GM21717 (cell line): ENCODE data around the gene TMED1.
"Not testable (repeated sequence)": the region's sequence is repeated elsewhere in the genome, so short reads cannot be mapped to it uniquely, and the experiment has no call there.

Source experiments
- ATAC-seq: cut with Tn5 transposase; IDR thresholded peaks from one replicate; pipeline ENCODE4 v1.9.1; 2021; ENCODE audit warnings: mild to moderate bottlenecking, moderate library complexity; ENCODE audit not compliant: unreplicated experiment

TMED1 gene, protein sequence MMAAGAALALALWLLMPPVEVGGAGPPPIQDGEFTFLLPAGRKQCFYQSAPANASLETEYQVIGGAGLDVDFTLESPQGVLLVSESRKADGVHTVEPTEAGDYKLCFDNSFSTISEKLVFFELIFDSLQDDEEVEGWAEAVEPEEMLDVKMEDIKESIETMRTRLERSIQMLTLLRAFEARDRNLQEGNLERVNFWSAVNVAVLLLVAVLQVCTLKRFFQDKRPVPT

DNA sequence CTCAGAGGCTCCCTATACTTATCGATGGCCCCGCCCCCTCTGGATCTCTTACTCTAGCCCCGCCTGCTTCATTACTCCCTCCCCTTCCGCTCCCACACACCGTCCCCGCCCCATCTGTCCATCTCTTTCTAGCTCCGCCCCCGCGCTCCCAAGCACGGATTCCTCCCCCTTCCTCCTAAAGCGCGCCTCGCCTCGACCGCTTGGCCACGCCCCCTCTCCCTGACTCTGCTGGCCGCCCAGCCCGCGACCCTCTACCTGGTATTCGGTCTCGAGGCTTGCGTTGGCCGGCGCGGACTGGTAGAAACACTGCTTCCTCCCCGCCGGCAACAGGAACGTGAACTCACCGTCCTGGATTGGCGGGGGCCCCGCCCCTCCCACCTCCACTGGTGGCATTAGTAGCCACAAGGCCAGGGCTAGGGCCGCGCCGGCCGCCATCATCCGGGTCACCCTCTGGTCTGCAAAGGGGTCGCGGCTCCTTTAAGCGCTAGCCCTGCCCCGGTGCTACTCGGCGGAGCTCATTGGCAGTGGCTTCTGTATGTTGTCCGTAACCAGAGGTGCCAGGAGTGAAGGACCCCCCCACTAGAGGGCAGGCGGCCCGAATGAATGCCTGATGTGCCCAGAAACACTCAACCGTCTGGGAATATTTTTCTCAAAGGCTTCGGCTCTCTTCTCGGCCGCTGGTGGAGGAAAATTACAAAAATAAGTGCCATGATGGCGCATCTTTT lies at the start of gene TMED1:
TSS of gene TMED1 (minus strand) at position 459 of the 725 bp plus-strand sequence. CDS start at position 438, 21 bp downstream.
- peak; percentile 66 for ATAC-seq

DNA sequence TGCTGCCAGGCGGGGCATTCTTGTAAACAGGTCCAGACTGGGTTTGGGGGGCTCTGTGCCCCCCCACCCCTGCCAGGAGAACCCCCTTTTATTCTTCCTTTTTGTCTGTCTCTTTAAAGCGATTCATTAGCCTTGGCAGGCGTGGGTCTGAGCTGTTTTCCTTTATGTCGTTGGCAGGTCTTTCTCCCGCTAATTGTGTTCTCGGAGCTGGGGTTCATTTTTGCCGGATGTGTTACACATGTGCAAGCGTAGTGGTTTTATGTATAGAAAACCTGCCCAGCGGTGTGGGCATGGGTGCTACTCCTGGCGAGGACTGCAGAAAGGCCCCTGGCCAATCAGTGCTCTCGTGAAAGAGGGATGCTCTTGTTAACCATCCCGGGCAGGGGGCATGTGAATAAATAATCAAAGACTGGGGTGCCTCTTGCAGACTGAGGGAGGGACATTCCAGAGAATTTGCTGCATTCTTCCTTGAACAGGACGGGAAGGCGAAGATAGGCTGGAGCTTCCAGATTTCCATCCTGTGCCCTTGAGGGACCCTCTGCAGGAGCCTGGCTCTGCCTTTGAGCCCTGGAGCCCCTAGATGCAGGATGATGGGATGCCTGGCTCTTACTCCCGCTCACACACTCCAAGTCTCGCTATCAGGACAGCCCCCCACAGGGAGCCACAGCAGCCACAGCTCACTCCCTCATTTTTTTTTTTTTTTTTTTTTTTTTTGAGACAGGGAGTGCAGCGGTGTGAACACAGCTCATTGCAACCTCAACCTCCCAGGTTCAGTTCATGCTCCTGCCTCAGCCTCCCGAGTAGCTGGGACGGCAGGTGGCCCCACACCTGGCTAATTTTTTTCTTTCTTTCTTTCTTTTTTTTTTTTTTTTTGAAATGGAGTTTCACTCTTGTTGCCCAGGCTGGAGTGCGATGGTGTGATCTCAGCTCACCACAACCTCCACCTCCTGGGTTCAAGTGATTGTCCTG lies 49.5 kb upstream of the TMED1 start:
- ATAC-seq, result no peak

DNA sequence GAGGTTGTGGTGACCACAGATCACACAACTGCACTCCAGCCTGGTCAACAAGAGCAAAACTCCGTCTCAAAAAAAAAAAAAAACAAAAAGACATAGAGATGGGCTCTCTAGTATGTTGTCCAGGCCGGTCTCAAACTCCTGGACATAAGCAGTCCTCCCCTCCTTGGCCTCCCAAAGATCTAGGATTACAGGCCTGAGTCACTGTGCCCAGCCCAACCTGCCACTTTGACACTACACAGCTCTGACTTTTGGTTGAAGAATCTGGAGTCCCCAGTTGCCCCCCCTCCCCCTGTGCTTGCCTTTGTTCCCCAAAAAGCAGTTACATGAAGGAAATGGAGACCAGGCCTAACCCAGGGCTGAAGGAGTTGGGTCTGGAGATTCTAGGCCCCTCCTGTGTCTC lies 48.3 kb upstream of the TMED1 start:
- ATAC-seq, result no peak

DNA sequence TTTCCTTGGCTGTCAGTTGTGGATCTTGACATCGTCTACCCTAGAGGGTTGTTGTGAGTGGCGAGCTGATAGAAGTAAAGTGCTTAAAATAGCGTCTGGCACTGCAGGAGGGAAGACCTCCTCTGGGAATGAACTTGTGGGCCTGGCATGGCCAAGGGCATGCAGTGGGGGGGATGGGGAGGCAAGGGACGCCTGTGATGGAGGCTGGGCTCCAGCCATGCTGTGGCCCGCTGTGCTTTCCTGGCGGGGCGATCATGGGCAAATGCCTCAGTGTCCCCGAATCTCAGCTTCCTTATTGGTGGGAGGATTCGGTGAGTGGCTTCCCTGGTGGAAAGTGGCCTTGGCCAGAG lies 46.1 kb upstream of the TMED1 start:
- no peak for ATAC-seq

DNA sequence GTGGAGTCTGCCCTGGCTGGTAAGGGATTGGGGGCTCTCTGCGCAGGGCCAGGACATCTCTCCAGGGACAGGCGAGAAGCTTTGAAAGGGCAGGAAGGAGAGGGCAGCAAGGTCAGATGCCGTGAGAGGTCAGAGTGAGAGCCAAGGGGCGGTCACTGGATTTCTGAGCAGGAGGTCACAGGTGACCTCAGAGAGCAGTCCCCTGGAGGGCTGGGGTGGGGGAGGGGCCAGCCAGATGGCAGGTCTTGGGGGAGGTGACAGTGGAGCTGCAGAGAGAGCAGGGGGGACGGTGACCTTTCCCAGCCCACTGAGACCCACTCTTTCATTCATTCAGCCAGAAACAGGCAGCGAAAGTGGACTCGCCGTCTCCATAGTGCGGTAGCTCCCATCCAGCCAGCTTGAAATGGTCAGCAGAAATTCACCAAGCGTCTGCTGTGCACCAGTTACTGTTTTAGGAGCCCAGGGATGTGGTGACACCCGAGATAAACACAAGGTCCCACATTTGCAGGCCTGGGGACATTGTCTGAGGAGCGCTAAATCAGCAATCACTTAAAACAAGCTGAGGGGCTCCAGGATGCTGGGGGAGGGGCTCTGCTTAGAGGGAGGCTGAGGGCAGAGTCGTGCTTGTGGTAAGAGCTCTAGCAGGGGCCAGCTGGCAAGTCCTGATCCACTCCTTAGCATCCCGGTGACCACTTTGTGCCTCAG lies 45.5 kb upstream of the TMED1 start:
- ATAC-seq, result no peak

DNA sequence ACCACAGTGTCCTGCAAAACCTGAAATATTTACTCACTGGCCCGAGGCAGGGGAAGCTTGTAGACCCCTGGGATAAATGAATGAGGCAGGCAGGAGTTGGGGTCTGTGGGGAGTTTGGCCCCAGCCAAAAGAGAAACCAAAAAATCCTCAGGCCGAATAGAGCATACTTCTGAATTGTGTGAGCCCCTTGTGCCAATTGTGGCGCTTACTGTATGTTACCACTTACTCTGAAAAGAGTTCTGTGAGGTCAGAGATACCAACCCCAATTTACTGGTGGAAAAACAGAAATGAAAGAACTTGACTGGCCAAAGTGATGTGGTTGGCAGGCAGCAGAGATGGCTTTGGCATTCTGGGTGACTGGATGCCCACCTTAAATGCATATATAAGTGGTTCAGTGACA lies 42.2 kb upstream of the TMED1 start:
- ATAC-seq, result no peak

DNA sequence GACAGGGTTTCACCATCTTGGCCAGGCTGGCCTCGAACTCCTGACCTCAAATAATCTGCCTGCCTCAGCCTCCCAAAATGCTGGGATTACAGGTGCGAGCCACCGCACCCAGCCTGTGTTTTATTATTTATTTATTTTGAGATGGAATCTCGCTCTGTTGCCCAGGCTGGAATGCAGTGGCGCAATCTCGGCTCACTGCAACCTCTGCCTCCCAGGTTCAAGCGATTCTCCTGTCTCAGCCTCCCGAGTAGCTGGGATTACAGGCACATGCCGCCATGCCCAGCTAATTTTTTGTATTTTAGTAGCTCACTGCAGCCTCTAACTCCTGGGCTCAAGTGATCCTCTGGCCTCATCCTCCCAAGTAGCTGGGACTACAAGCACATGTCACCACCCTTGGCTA lies 41.6 kb upstream of the TMED1 start:
- not testable (repeated sequence) for ATAC-seq

DNA sequence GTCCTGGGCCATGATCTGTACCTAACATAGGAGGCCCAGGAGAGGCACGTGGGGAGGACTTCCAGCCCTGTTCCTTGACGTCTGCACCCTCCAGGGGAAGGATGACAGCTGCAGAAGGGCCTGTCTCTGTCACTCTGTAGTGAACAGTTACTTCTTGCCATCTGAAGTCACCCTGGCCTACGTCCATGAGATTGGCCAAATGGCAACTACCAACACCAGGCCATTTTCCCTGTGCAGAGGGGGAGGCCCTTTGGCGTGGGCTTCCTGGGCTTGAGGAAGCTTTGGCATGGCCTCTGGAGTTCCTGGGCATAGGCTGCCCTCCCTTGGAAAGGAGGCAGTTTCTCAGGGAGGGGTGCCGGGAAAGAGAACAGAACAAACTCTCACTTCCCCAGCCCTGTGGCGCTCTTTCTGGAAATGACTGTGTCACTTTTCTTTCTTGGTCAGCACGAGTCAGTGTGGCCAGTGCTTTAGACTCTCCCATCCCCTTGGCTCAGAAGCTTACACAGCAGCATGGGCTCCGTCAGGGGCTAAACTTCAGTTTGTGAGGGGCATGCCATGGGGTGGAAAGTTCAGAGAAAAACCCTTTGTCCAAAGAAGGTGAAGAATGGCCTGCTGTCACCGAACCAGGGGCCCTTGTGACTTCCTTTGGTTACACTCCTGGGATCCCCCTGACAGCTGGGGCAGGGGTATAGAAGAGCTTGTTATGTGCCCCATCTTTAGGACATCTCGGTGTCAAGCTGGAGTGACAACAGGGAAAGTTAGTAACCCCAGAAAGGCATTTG lies 40.6 kb upstream of the TMED1 start:
- ATAC-seq, result peak; percentile 44

DNA sequence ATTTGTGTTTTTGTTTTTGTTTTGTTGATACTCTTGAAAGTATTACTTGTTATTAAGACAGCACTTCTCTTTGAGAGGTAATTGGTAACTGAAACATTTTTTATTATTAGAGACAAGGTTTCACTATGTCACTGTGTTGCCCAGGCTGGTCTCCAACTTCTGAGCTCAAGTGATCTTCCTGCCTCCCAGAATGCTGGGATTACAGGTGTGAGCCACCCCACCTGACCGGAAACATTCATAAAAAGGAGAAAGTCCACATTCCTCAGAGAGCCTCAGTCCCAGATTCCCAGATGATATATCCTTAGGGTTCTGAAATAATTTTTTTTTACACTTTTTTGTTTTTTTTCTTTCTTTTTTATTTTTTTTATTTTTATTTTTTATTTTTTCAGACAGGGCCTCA lies 38.0 kb upstream of the TMED1 start:
- no peak for ATAC-seq

DNA sequence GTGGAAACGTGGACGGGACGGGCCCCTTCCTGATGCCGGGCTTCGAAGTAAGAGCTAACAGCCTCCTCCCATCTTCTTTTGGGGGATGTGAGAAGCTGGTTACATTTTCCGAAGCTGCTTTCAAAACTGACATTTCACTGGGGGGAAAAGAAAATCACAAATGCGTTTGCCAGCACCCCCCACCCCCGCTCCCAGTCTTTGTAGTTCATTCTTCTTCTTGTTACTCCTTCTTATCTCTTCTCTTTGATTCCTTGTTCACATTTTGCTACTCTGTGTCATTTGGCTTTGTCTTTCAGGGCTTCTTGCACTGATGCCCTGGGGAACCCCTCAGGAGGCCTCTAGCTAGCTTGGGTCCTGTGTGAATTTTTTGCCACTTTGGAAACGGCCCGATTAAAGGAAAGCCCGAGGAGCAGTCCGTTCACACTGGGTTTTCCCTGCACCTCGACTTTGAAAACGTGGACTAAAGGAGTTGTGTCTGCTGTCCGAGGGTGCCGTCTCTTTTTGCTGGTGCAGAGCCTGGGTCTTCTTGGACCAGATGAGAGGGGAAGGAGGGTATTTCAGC lies 36.6 kb upstream of the TMED1 start:
- no peak for ATAC-seq

DNA sequence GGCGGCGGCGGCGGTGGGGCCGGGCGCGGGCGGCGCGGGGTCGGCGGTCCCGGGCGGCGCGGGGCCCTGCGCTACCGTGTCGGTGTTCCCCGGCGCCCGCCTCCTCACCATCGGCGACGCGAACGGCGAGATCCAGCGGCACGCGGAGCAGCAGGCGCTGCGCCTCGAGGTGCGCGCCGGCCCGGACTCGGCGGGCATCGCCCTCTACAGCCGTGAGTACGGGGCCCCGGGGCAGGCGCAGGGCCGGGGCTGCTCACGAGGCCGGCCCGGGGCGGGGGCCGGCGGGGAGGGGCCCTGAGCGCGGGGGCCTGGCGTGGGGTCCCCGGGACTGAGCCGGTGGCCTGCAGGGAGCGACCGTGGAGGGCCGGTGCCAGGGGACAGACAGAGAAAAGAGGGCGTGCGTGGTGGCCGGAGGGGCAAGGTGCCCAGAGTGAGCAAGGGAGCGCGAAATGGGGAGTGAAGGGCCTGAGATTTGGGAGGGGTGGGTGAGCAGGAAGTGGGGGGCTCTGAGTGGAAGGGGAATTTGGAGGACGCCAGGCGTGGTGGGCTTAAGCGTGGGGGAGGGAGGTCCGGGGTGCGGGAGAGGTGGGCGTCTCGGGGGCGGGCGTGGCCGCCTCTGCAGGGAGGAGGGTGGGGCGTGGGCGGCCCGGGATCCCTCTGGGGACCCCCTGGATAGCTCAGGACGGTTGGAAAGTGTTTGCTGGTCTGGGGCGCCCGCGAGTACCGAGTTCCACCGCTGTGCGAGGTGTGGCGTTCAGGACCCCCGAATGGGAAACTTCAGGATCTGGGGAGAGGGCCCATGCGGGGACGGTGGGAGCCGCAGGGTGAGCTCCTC lies 35.9 kb upstream of the TMED1 start:
- ATAC-seq, result no peak

DNA sequence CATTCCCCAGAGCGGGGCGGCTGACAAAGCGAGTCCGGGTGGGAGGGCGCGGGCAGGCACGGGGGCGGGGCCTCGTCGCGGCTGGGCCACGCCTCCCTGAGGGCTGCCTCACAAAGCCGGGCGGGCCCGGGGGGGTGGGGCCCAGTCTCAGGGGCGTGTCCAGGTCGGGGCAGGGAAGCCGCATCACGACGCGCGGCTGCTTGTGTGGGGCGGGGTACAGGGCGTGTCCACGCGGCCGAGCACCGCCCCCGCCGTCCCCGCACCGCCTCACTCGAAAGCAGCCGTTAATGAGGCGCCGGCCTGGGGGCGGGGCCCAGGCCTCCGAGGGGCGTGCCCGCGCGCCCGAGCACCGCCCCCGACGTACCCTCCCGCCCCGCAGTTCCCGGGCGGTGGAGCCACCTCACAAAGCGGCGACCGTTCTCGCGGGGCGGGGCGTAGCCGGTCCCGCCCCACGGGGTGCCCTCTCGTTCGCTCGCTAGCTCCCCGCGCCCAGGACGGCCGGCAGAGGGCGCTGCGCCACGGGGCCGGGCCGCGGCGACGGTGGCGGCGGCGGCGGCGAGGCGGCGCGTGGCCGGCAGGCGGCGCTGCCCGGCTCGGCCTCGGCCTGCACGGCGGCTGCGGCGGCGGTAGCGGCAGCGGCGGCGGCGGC lies 35.1 kb upstream of the TMED1 start, which contains the start of gene CARM1:
TSS of gene CARM1 (plus strand) at position 599 of the 649 bp plus-strand sequence. CDS start 150 bp downstream, outside the sequence.
- peak; percentile 62 for ATAC-seq

DNA sequence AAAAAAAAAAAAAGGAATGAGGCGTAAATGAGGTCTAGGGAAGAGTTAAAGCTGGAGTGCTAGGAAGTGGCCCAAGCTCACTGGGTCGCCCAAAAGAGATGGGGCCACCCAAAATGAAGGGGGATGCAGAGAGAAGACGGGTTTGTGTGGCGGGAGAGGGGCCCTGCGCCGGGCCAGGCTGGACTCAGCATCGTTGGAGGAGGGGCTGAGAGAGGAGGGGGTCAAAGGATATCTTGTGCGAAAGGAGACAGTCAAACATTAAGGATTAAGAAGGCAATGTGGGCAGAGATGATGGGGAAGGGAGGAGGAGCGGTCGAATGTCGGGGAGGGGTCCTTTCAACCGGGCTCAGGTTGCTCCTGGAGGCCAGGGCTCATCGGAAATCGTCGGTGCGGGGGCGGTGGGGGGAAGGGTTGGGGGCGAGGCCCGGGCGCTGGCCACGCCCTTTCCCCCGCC lies 34.5 kb upstream of the TMED1 start:
- ATAC-seq, result no peak

DNA sequence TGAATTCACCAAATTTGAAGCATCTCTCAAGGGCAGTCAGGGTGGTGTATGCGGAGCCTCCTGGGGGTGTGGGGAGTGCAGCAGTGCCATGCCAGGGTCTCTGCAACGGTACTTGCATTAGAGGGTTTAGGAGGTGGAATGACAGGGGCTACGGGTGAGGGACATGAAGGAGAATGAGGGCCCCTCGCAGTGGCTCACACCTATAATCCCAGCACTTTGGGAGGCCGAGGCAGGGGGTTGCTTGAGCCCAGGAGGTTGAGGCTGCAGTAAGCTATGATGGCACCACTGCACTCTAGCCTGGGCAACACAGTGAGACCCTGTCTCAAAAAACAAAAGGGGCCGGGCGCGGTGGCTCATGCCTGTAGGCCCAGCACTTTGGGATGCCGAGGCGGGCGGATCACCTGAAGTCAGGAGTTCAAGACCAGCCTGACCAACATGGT lies 33.9 kb upstream of the TMED1 start:
- ATAC-seq, result not testable (repeated sequence)

DNA sequence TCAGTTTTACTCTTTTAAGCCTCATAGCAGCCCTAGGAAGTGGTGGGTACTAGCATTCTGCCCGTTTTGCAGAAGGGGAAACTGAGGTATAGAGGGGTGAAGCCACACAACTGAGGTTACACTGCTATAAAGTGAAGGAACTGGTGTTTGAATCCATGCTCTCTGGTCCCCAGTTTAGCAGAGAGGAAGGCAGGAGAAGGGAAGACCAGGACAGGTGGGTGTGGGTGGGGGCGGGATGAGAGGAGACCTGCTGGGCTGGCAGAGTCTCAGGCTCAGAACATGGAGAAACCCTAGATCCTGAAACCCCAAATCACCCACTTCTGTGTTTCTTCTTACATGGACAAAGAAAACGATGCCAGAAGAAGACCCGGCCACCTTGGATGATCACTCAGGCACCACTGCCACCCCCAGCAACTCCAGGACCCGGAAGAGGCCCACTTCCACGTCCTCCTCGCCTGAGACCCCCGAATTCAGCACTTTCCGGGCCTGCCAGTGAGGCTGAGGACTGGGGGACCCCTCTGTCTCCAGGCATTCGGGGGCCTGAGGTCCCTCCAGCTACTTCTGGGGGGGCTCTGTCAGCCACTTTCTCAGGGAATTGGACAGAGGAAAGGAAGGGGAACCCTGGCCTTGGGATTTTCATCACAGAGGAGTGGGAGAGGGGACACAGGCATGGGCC lies 33.0 kb upstream of the TMED1 start:
- no peak for ATAC-seq

DNA sequence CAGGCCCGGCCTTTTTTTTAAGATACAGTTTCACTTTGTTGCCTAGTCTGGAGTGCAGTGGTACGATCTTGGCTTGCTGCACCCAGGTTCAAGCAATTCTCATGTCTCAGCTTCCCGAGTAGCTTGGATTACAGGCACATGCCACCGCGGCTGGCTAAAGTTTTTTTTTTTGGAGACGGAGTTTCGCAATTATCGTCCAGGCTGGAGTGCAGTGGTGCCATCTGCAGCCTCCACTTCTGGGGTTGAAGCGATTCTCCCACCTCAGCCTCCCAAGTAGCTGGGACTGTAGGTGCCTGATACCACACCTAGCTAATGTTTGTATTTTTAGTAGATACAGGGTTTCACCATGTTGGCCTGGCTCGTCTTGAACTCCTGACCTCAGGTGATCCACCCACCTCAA lies 30.5 kb upstream of the TMED1 start:
- ATAC-seq, result no peak

DNA sequence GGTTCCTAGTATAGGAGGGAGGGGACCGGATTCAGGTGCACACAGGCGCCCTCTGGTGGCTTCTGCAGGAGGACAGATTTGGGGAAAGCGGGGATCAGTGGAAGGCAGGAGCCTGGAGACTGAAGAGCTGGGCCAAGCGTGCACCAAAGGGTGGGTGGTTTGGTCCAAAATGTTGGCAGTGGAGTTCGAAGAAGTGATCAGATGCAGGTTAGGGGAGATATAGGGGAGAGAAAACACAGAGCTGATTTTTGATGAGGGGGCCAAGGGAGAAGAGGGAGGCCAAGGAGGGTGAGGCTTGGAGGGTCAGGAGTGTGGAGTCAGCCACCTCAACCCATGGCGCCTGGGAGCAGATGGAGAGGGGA lies 28.5 kb upstream of the TMED1 start:
- no peak for ATAC-seq
